PC-9 (cell line): ENCODE results near the gene ISG15. TPM values are rescaled to one million over a fixed set of nuclear protein-coding genes. Genes with fewer than 3 reads are reported as not detected.

Source experiments
- BruUV-seq: library from RNA; stranded (reverse); fragments of 400-500 nt; replicated peaks from 2 replicates; lab custom pipeline; 2021; lab: Mats Ljungman, UMichigan
- CTCF ChIA-PET: fragments of 300-600 bp; sonication (Branson Sonifier 250); formaldehyde crosslinking; loops from one replicate; lab custom pipeline; 2022; ENCODE audit warnings: antibody characterized with exemption; lab: Charles Lee
- POLR2A ChIA-PET: fragments of 300-600 bp; sonication (Branson Sonifier 250); formaldehyde crosslinking; loops from one replicate; lab custom pipeline; 2022; ENCODE audit warnings: antibody characterized with exemption; ENCODE audit not compliant: unreplicated experiment; lab: Charles Lee
- DNase-seq, 2 experiments: peaks; one replicate each; pipeline versions ENCODE4 v3.0.0 to v3.0.0-alpha.2; 2015 to 2022; ENCODE audit warnings: mixed read lengths in 1 of 2
- H2AFZ ChIP-seq: fragments of 200-600 bp; sonication (generic); 2 replicates; pipeline ENCODE4 v1.8.1; 2017; ENCODE audit warnings: antibody characterized with exemption
- H3F3A ChIP-seq: fragments of 200-600 bp; sonication (generic); 2 replicates; pipeline ENCODE4 v1.8.1; 2017; ENCODE audit warnings: antibody characterized with exemption, mild to moderate bottlenecking, low read depth; ENCODE audit not compliant: insufficient read depth
- H3K27ac ChIP-seq: fragments of 200-600 bp; sonication (generic); 2 replicates; pipeline ENCODE4 v1.6.1; 2016; ENCODE audit warnings: mixed run types
- H3K27me3 ChIP-seq: fragments of 200-600 bp; sonication (generic); 2 replicates; pipeline ENCODE4 v1.6.1; 2016; ENCODE audit warnings: low read depth, mixed run types; ENCODE audit not compliant: insufficient read depth
- H3K36me3 ChIP-seq: fragments of 200-600 bp; sonication (generic); 2 replicates; pipeline ENCODE4 v1.6.1; 2016; ENCODE audit warnings: low read depth, mixed run types
- H3K4me1 ChIP-seq: fragments of 200-600 bp; sonication (generic); replicated peaks from 2 replicates; pipeline ENCODE4 v1.6.1; 2016; ENCODE audit warnings: mixed run types; ENCODE audit not compliant: insufficient read depth
- H3K4me2 ChIP-seq: fragments of 200-600 bp; sonication (generic); 2 replicates; pipeline ENCODE4 v1.6.1; 2017; ENCODE audit warnings: mixed run types
- H3K4me3 ChIP-seq: fragments of 200-600 bp; sonication (generic); 2 replicates; pipeline ENCODE4 v1.6.1; 2016; ENCODE audit warnings: mixed run types
- H3K79me2 ChIP-seq: fragments of 200-600 bp; sonication (generic); 2 replicates; pipeline ENCODE4 v1.6.1; 2017; ENCODE audit warnings: low read depth, mixed run types
- H3K9me2 ChIP-seq: fragments of 200-600 bp; sonication (generic); 2 replicates; pipeline ENCODE4 v1.8.1; 2017; ENCODE audit warnings: mild to moderate bottlenecking; ENCODE audit not compliant: insufficient read depth
- H3K9me3 ChIP-seq: fragments of 200-600 bp; sonication (generic); 2 replicates; pipeline ENCODE4 v1.8.1; 2016; ENCODE audit warnings: low read depth; ENCODE audit not compliant: insufficient read depth
- H4K20me1 ChIP-seq: fragments of 200-600 bp; sonication (generic); 2 replicates; pipeline ENCODE4 v1.8.1; 2017; ENCODE audit not compliant: insufficient read depth
- EZH2 ChIP-seq: fragments of 200-600 bp; sonication (generic); IDR thresholded peaks from 2 replicates; pipeline ENCODE4 v1.8.0; 2017; ENCODE audit warnings: antibody characterized with exemption, low read depth
- intact Hi-C: fragments of 100-400 bp; cut with micrococcal nuclease; formaldehyde crosslinking; loops from one replicate; pipeline ENCODE4 v1.10.0; 2022; ENCODE audit not compliant: unreplicated experiment
- total RNA-seq: library from RNA; stranded (reverse); gene quantifications from 2 replicates; pipeline ENCODE4 v1.2.3, GENCODE V29; 2021
- TF ChIP-seq, protein P1 (sequence below): fragments of 200-600 bp; sonication (generic); conservative IDR thresholded peaks from 2 replicates; pipeline ENCODE4 v1.6.1; 2017; ENCODE audit warnings: mixed run types, antibody characterized with exemption, mild to moderate bottlenecking, moderate library complexity

Gene ISG15
- total RNA-seq, 1 experiment from 2014 or later: 20.9 TPM

DNA sequence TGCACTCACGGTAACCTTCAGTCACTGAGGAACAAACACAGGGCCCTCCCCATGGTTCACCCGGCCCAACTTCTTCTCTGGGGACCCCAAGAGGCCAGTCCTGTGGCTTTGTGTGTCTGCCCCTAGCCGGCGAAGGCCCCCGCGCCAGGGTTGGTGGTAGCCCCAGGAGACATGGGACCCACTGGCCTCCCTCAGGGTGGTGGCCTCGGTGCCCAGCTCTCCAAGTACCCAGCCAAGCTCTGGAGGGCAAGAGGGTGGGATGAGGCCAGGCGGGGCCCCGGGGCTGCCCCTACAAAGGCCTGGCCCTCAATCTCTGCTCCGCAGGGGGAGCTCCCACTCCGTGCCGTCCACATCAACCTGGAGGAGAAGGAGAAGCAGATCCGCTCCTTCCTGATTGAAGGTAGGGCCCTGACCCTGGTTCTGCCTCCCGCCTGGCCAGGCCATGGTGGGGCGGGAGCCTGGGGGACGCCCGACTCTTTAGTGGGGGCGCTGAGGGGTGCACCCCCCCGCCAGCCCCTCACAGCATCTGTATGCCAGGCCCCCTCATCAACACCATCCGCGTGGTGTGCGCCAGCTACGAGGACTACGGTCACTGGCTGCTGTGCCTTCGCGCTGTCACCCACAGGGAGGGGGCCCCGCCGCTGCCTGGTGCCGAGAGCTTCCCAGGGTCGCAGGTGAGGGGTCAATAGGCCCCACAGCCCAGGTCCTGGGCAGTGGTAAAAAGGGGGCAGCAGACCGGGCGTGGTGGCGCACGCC is 41.4 kb upstream of the ISG15 start:
- Histone ChIP-seq H3K9me3 (no peaks in the 10 kb centered on the region), H3K27me3 (no peaks in the 10 kb centered on the region), H3K79me2 (peaks cover 4% of the 10 kb centered on the region; the same call in 1 of the 2 replicates), H4K20me1 (no peaks in the 10 kb centered on the region), H3F3A (peaks cover 40% of the 10 kb centered on the region), H3K4me1 (peaks cover 20% of the 10 kb centered on the region), H3K4me2 (no peak overlapping the region), H3K9me2 (no peaks in the 10 kb centered on the region), H3K4me3 (no peak overlapping the region), H3K36me3 (no peaks in the 10 kb centered on the region), H2AFZ (no peak overlapping the region), H3K27ac (no peak overlapping the region)
- no TSS peak for BruUV-seq
- no peak for TF ChIP-seq EZH2
- TF ChIP-seq, protein P1, sequence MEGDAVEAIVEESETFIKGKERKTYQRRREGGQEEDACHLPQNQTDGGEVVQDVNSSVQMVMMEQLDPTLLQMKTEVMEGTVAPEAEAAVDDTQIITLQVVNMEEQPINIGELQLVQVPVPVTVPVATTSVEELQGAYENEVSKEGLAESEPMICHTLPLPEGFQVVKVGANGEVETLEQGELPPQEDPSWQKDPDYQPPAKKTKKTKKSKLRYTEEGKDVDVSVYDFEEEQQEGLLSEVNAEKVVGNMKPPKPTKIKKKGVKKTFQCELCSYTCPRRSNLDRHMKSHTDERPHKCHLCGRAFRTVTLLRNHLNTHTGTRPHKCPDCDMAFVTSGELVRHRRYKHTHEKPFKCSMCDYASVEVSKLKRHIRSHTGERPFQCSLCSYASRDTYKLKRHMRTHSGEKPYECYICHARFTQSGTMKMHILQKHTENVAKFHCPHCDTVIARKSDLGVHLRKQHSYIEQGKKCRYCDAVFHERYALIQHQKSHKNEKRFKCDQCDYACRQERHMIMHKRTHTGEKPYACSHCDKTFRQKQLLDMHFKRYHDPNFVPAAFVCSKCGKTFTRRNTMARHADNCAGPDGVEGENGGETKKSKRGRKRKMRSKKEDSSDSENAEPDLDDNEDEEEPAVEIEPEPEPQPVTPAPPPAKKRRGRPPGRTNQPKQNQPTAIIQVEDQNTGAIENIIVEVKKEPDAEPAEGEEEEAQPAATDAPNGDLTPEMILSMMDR: no peak
- POLR2A ChIA-PET: no interaction called here
- no peak for DNase-seq
- intact Hi-C loops: no loop called here
- CTCF ChIA-PET: no interaction called here

DNA sequence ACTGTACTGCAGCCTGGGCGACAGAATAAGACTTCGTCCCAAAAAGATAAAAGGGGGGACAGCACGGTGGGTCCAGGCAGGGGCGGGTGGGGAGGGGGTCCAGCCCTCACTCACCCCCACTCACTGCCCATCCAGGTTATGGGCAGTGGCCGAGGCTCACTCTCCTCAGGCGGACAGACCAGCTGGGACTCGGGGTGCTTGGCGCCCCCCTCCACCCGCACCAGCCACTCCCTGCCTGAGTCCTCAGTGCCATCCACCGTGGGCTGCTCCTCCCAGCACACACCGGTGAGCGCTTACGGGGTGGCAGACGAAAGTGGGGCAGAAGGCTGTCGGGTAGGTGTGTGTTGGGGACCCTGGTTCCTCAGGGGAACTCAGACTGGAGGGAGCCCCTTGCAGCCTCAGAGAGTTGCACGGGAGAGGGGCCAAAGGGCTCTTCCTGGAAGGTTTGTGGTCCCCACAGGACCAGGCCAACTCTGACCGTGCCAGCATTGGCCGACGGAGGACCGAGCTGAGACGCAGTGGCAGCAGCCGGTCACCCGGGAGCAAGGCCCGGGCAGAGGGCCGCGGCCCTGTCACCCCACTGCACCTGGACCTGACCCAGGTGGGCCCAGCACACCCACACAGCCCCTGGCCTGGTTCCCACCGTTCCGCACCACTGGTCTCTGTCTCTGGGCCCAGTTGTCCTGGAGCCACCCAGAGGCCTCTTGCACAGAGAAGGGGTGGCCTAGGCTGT is 40.4 kb upstream of the ISG15 start:
- Histone ChIP-seq H3K4me3 (no peak overlapping the region), H3K4me2 (no peak overlapping the region), H3K9me2 (no peaks in the 10 kb centered on the region), H3K9me3 (no peaks in the 10 kb centered on the region), H3K79me2 (no peaks in the 10 kb centered on the region), H3K36me3 (no peaks in the 10 kb centered on the region), H4K20me1 (no peaks in the 10 kb centered on the region), H3K4me1 (peaks cover 13% of the 10 kb centered on the region), H3F3A (peaks cover 35% of the 10 kb centered on the region), H3K27ac (no peak overlapping the region), H2AFZ (no peak overlapping the region), H3K27me3 (no peaks in the 10 kb centered on the region)
- TF ChIP-seq, protein P1: no peak
- no peak for TF ChIP-seq EZH2
- intact Hi-C loops: no loop called here
- no TSS peak for BruUV-seq
- DNase-seq: no peak
- CTCF ChIA-PET: no interaction called here
- POLR2A ChIA-PET: no interaction called here

DNA sequence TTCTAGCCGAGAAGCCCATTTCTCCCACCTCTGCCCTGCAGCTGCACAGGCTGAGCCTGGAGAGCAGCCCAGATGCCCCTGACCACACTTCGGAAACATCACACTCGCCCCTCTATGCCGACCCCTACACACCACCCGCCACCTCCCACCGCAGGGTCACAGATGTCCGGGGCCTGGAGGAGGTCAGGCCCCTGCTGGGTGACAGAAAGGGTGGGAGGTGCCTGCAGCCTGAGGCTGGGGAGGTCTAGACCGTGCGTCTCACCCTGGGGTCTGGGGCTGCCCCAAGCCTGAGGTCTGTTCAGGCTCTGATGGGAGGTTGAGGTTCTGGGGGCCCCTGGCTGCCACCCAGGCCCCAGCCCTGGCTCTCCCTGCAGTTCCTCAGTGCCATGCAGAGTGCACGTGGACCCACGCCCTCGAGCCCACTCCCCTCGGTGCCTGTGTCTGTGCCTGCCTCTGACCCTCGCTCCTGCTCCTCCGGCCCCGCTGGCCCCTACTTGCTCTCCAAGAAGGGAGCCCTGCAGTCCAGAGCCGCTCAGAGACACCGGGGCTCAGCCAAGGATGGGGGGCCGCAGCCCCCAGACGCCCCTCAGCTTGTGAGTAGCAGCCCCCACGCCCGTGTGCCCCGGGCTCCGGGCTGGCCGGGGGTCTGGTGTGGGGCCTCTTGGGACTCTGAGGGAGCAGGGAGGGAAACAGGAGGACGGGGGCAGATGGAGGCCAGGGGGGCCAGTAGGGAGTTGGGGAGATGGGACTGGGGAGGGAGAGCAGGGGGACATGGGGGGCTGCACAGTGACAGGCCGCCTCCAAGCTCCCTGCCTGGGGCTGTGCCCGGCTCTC is 39.6 kb upstream of the ISG15 start:
- Histone ChIP-seq H3K27me3 (no peaks in the 10 kb centered on the region), H3F3A (peaks cover 34% of the 10 kb centered on the region), H4K20me1 (no peaks in the 10 kb centered on the region), H3K36me3 (no peaks in the 10 kb centered on the region), H3K9me2 (no peaks in the 10 kb centered on the region), H3K27ac (no peak overlapping the region), H3K9me3 (no peaks in the 10 kb centered on the region), H3K4me3 (no peak overlapping the region), H3K79me2 (no peaks in the 10 kb centered on the region), H3K4me2 (no peak overlapping the region), H2AFZ (no peak overlapping the region), H3K4me1 (peaks cover 13% of the 10 kb centered on the region)
- DNase-seq: no peak
- ChIA-PET POLR2A (no interaction called here), CTCF (no interaction called here)
- BruUV-seq: no TSS peak
- intact Hi-C loops: no loop called here
- TF ChIP-seq EZH2: no peak
- TF ChIP-seq, protein P1: no peak
